NCI-H1417 treated with DMSO at 0.1 percent for 48 hours (cell line): ENCODE results near the gene WHRN.

ENCODE experiments used
- DNase-seq: peaks from one replicate; lab custom pipeline; 2025; lab: John Stamatoyannopoulos, UW

The WHRN gene

DNA sequence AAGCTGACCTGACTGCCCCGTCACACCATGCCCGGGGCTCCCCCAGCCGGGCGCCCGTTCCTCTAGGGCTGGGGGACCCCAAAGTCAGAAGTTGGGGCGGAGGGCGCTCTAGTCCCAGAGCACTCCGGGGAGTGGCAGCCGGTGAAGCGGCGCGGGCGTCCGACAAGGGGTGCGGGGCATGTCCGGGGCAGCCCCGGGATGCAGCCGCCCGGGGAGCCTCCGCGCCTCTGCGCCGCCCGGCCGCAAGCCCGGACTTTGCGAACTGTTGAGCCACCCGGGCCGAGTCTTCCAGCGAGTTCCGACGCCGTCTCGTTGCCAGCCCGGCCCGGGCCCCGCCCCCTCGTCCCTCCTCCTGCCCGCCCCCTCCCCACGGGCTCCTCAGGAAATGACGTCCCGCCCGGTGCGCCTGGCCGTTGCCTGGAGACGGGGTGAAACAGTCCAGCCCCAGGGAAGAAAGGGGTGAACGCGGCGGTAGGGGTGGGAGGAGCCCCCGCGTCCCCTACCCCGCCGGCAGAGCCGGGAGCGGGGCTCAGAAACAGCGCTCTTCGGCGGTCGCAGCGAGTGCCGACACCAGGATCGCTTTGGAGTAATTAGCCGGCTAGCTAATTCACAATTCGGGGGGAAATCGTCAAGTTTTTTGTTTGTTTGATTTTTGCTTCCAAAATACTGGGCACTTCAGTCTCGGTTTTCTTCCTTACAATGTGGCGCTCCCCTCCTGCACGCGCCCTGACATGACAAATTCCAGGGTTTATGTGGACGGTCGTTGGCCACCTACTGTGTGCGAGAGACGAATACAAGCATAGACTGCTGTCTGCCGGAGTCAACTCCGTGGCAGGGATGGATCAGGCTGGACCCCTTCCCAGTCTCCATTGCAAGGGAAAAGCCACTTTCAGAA is at the start of gene WHRN:
Gene WHRN, minus strand, starts transcription at position 287 of the 895 bp plus-strand sequence. CDS start 672 bp downstream, outside the sequence.
- DNase-seq: peak; percentile 76

DNA sequence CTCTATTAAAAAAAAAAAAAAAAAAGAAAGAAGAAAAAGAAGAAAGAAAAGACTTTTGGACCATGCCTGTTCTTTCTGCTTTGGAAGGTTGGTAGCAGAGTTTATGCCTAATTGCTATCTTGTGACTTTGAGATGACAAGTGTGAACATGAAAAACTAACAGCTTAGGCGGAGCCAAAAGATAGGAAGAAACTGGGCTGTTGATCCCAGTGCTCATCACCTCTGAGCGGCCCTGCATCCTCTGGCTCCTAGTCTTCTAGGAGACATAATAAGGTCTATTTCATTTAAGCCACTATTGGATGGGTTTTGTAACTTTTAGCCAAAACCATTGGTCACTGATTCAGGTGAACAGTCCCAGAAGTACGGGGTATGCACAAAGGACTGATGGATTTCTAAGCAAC is 47.9 kb upstream of the WHRN start:
- no peak for DNase-seq

DNA sequence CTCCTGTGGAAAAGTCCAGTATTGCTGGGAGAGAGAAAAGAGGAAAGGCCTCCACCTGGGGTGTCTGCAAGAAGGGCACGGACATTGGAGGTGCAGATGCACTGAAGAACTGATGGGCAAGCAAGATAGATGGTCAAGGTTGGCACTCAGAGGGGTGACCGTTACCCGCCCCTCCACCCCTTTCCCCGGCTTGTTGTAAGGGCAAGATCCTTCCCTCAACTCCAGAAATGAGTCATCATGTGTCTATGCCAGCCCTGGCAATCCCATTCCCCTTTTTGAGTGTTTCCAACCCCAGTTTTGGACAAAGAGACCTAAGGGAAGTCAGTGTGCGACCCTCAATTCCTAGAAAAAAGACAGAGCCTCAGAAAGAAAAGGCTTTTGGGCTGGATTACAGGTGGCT is 47.4 kb upstream of the WHRN start:
- no peak for DNase-seq

DNA sequence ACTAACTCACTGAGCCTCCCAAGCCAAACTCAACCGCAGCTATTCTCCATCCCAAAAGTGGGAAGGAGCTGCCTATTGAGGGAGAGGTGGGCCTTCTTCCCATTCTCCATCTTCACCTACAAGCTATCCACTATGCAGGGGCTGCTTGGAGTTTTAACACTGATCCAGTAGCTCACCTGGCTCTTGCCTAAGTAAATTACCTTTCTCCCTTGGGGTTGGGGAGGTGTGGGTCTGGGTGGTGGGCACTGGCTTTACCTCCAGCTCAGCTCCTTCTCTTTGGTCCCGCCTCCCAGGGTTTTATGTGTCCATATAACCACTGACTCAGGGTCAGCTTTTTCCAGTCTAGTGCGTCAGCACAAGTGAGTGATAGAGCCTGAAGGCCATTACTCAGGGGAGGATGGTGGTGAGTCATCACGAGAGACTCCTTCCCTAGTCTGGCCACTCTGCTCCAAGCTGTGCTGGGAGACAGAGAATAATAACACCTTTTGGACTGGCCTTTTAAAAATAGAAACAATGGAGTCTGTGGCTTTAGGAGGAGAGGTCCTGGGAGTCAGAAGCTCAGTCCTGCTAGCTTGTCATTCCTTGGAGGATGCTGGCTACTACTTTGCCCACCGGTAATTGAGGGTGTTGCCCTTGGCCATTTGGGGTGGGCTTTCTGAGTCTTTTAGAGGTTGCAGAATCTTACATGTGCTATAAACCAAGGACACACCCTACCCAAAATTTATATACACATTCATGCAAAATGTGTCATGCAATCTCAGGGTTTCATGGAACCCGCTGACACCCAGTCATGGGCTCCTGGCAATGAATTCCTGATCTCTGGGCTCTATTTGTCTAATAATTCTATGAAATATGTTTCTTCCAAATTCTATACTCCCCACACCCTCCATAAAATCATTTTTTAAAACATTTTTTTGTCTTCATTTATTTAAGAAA is 46.7 kb upstream of the WHRN start:
- no peak for DNase-seq

GRCh38 chr9:114549697-114550330 is 44.5 kb upstream of the WHRN start:
- DNase-seq: no peak

DNA sequence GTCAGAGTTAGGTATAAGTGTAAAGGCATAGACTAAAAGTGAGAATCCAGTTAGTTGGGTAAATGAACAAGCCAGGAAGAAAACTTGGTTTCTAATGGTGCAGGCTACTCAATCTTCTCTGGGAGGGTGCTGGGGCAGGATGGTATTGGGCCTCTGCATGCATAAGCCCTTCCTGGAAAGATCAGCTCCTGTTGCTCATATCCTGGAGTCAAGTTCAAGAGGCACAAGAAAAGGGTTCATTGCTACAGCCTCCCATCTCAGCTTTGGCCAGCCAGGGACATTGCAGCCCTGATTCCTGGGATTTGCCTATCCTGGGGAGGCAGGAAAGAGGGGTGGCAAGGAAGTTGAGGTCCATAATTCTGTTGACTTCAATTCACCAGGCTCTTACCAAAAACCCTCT is 41.6 kb upstream of the WHRN start:
- no peak for DNase-seq

- no peak for DNase-seq
These were observed 39.8 kb upstream of the WHRN start for GRCh38 chr9:114545055-114545454.

DNA sequence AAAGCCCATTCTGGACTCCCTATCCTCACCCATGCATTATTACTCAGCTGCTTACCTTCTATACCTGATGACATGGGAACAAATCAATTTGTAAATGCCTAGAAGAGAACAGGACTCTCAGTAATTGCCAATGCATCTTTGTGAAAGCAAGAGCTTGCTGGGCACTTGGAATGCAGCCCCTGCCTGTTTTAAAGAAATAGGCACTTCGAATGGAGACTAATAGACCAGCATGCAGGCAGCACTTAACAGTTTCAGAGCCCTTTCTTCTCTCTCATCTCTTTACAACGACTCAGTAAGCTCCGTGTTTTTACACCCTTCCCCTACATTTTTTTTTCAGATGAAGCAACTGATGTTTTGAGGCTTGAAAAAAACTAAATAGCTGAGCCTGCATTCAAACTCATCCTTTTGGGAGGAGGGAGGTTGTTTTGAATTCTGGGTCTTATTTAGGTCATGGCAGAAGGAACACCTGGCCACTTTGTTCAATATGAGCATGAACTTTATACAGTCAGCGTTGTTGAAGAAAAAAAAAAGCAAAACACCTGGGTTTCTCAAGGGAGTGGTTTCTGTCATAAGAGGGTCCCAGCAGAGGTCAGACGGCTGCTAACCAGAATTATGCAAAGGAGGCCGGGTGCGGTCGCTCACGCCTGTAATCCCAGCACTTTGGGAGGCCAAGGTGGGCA is 34.6 kb upstream of the WHRN start:
- DNase-seq: no peak

DNA sequence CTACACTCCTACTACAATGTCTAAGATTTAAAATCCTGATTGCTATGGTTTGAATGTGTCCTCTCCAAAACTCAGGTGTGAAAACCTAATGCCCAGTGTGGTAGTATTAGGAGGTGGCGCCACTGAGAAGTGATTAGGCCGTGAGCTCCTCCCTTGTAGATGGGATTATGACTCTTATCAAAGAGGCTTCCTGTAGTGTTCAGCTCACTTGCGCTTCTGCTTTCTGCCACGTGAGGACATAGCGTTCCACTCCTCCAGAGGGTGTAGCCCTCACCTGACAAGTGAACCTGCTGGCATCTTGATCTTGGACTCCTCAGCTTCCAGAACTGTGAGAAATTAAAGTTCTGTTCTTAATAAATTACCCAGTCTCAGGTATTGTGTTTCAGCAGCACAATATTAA is 33.0 kb upstream of the WHRN start:
- DNase-seq: no peak

DNA sequence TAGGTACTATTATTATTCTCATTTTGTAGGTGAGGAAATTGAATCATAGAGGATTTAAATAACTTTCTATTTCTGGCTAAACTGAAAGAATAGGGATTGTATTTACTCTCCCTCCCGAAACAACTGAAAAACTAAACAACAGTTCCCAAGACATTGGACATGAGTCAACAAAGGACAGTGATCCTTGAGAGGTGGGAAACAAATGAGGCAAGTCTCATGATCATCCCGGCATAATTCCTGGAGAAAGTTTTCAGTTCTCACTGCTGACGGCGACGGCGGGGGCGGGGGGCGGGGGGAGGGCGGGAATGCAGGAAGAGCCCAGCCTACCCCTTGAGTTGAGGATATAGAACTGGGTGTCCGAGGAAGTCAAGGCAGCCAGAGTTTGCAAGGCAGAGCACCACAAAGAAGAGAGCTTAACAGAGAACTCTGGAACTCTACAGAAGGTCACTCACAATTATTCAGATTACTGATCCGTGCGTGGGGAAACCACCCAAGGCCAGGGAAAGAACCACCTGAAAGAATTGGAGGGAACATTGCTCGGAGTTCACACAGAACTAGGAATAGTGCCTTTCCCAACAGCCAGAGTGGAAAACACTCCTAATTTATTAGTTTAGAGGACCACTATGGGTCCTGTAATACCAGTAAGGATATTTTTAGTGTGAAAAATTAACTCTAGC is 27.4 kb upstream of the WHRN start:
- no peak for DNase-seq

GRCh38 chr9:114529285-114529684 is 24.0 kb upstream of the WHRN start:
- no peak for DNase-seq

DNA sequence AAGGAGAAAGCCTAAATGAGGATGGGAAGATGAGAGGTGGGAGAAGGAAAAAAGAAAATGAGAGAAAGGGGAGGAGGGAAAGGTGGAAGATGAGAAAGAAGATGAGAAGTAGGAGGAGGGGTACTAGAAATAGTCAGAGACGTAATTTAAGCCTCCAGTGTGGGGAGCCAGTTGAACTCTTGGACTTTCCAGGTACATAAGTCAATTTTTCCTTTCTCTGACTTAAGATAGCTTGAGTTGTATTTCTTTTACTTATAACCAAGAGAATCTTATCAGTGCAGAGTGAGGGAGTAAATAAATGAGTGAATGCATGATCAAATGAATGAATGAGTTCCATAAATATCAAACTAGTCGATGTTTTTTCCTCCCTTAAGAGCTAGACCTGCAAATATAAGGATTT is 21.5 kb upstream of the WHRN start:
- DNase-seq: no peak

GRCh38 chr9:114525513-114525912 is 20.2 kb upstream of the WHRN start:
- no peak for DNase-seq

- no peak for DNase-seq
These were observed 19.0 kb upstream of the WHRN start for GRCh38 chr9:114524247-114524681.

- no peak for DNase-seq
These were observed 17.6 kb upstream of the WHRN start for GRCh38 chr9:114522847-114523246.

DNA sequence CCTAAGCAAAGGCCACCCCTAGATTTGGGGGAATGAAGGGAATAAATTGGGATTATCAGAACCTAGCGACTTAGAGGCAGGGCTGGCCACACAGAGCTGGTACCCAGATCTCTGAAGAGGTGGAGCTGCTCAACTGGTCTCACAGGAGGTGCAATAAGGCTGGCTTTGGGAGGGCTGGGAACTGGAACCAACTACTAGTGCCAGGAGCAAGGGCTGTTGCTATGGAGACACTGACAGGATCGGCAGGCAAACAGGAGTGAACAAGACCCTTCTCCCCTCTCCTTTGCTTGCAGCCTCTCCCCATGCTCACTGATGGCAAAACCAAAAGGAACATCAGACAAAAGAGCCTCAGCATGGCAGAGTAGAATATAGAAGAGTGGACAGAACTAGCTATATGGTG is 17.0 kb upstream of the WHRN start:
- DNase-seq: no peak

GRCh38 chr9:114521846-114522245 is 16.6 kb upstream of the WHRN start:
- DNase-seq: no peak

- DNase-seq: no peak
These were observed 13.3 kb upstream of the WHRN start for GRCh38 chr9:114518599-114519022.

DNA sequence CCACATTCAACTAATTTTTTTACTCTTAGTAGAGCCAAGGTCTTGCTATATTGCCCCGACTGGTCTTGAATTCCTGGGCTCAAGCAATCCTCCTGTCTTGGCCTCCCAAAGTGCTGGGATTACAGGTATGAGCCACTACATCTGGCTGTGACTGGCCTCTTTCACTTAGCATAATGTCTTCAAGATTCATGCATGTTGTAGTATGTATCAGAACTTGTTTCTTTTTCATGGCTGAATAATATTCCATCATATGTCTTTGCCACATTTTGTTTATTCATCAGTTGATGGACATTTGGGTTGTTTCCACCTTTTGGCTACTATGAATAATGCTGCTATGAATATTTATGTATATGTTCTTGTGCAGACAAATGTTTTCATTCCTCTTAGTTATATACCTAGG is 12.8 kb upstream of the WHRN start:
- no peak for DNase-seq

- no peak for DNase-seq
These were observed 11.6 kb upstream of the WHRN start for GRCh38 chr9:114516913-114517312.

GRCh38 chr9:114515528-114515927 is 10.3 kb upstream of the WHRN start:
- DNase-seq: no peak
